Osteocyte (in vitro differentiated cells): ENCODE results near the gene EIF4A3. TPM values are rescaled to one million over a fixed set of nuclear protein-coding genes. Genes with fewer than 3 reads are reported as not detected.

Experiments used
- DNase-seq: peaks from one replicate; pipeline ENCODE4 v3.0.0; 2021; ENCODE audit warnings: mixed read lengths; ENCODE audit not compliant: unreplicated experiment; ENCODE audit errors: extremely low spot score
- H3K27ac Mint-ChIP-seq: one replicate; pipeline ENCODE4 v1.8.0; 2021; ENCODE audit warnings: mild to moderate bottlenecking, mixed read lengths; ENCODE audit not compliant: unreplicated experiment
- H3K27me3 Mint-ChIP-seq: one replicate; pipeline ENCODE4 v1.8.0; 2021; ENCODE audit warnings: mixed read lengths; ENCODE audit not compliant: unreplicated experiment
- H3K36me3 Mint-ChIP-seq: one replicate; pipeline ENCODE4 v1.8.0; 2021; ENCODE audit warnings: mixed read lengths; ENCODE audit not compliant: unreplicated experiment
- H3K4me1 Mint-ChIP-seq: one replicate; pipeline ENCODE4 v1.8.0; 2021; ENCODE audit warnings: mixed read lengths; ENCODE audit not compliant: unreplicated experiment
- H3K4me3 Mint-ChIP-seq: one replicate; pipeline ENCODE4 v1.8.0; 2021; ENCODE audit warnings: mild to moderate bottlenecking, moderate library complexity, mixed read lengths; ENCODE audit not compliant: unreplicated experiment
- H3K9me3 Mint-ChIP-seq: one replicate; pipeline ENCODE4 v1.8.0; 2021; ENCODE audit warnings: mixed read lengths; ENCODE audit not compliant: unreplicated experiment
- total RNA-seq: library from RNA; stranded (reverse); gene quantifications from 2 replicates; pipeline ENCODE4 v1.2.1, GENCODE V29; 2021
- TF ChIP-seq, protein P1 (sequence below): fragments of 200-600 bp; sonication (generic); IDR thresholded peaks from 2 replicates; pipeline ENCODE4 v1.5.0; 2021; ENCODE audit warnings: antibody characterized with exemption, mild to moderate bottlenecking, moderate library complexity

Gene EIF4A3
- total RNA-seq, 1 donor from 2014 or later: 85.7 TPM

DNA sequence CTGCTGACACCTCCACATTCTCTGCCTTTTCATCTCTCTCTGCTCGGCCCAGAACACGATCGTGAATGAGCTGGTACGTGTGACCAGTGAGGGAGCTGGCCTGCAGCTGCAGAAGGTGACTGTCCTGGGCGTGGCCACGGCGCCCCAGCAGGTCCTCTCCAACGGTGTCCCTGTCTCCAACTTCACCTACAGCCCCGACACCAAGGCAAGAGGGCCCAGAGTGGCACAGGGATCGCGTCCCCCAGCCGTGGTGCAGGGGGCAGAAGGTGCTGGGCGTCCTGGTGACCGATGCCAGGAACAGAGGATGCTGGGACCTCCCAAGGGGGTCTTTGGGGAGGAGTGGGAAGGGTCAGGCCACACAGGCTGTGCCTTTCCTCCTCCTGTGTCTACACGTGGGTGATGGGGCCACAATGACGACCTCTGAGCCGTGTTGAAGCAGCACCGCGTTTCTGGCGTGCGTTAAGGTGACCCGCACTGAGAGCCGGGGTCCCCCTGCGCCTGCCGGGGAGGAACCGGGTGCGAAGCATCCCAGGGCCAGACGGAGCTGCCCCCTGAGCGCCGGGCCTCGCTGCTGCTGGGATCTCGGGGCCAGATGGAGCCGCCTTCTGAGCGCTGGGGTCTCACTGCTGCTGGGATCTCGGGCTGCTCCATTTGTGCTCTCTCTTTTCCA lies 28.2 kb downstream of the EIF4A3 start:
- Mint-ChIP-seq H3K4me1 (no peaks in the 10 kb centered on the region), H3K4me3 (no peak overlapping the region), H3K9me3 (peaks cover 9% of the 10 kb centered on the region), H3K36me3 (peaks cover 6% of the 10 kb centered on the region), H3K27ac (no peak overlapping the region), H3K27me3 (peaks cover 11% of the 10 kb centered on the region)
- TF ChIP-seq, protein P1, sequence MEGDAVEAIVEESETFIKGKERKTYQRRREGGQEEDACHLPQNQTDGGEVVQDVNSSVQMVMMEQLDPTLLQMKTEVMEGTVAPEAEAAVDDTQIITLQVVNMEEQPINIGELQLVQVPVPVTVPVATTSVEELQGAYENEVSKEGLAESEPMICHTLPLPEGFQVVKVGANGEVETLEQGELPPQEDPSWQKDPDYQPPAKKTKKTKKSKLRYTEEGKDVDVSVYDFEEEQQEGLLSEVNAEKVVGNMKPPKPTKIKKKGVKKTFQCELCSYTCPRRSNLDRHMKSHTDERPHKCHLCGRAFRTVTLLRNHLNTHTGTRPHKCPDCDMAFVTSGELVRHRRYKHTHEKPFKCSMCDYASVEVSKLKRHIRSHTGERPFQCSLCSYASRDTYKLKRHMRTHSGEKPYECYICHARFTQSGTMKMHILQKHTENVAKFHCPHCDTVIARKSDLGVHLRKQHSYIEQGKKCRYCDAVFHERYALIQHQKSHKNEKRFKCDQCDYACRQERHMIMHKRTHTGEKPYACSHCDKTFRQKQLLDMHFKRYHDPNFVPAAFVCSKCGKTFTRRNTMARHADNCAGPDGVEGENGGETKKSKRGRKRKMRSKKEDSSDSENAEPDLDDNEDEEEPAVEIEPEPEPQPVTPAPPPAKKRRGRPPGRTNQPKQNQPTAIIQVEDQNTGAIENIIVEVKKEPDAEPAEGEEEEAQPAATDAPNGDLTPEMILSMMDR: no peak
- DNase-seq: no peak

DNA sequence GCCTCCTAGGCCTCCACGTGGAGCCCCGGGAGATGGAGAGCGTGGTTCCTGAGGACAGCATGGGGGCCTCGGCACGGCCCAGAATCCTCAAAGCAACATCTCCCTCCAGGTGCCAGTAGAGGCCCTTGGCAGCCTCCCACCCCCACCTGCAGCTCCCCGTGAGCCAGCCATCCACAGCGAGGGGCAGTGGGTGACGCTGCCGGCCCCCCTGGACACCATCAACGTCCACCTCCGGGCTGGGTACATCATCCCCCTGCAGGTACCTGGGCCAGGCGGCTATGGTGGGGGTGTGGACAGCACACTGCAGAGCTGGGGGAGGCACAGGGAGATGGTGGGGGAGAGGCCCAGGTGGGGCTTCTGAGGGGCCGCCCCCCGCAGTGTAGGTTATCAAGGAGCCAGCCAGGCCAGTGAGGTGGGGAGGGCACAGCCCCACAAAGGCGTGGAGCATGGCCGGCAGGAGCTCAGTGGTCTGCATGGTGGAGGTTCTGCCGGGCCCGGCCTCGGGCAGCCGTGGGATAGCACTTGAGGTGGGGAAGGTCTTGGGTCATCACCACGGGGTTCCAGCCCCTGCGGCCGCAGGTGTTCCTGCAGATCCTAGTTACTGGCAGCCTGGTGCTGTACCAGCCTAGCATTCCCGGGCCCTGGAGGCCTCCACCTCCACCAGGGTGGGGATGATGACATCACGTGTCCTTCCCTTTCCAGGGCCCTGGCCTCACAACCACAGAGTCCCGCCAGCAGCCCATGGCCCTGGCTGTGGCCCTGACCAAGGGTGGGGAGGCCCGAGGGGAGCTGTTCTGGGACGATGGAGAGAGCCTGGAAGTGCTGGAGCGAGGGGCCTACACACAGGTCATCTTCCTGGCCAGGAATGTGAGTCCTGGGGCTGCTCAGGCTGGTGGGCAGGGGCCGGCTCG lies 29.2 kb downstream of the EIF4A3 start:
- TF ChIP-seq, protein P1: no peak
- peaks cover 6% of the 10 kb centered on the region for H3K36me3 Mint-ChIP-seq
- peaks cover 9% of the 10 kb centered on the region for H3K9me3 Mint-ChIP-seq
- no peak overlapping the region for H3K4me3 Mint-ChIP-seq
- DNase-seq: no peak
- H3K27me3 Mint-ChIP-seq: peaks cover 11% of the 10 kb centered on the region
- H3K27ac Mint-ChIP-seq: no peak overlapping the region
- no peaks in the 10 kb centered on the region for H3K4me1 Mint-ChIP-seq

DNA sequence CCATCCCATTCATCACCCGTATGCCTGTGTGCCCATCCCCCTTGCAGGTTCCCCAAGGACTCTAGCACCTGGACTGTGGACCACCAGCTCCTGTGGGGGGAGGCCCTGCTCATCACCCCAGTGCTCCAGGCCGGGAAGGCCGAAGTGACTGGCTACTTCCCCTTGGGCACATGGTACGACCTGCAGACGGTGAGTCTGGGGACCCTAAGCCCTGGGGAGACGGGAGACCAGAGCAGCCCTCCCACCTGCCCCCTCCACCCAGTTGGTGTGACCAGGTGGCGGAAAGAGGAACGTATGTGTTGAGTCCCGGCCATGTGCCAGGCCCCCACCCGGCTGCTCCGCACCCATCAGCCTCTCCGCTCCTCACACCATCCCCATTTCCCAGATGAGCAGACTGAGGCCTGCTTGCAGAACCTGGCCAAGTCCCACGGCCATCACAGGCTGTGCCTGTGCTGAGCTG lies 30.0 kb downstream of the EIF4A3 start:
- Mint-ChIP-seq H3K27me3 (peaks cover 11% of the 10 kb centered on the region), H3K4me1 (no peaks in the 10 kb centered on the region), H3K9me3 (peaks cover 9% of the 10 kb centered on the region), H3K36me3 (peaks cover 6% of the 10 kb centered on the region), H3K4me3 (no peak overlapping the region), H3K27ac (no peak overlapping the region)
- no peak for DNase-seq
- TF ChIP-seq, protein P1: no peak

DNA sequence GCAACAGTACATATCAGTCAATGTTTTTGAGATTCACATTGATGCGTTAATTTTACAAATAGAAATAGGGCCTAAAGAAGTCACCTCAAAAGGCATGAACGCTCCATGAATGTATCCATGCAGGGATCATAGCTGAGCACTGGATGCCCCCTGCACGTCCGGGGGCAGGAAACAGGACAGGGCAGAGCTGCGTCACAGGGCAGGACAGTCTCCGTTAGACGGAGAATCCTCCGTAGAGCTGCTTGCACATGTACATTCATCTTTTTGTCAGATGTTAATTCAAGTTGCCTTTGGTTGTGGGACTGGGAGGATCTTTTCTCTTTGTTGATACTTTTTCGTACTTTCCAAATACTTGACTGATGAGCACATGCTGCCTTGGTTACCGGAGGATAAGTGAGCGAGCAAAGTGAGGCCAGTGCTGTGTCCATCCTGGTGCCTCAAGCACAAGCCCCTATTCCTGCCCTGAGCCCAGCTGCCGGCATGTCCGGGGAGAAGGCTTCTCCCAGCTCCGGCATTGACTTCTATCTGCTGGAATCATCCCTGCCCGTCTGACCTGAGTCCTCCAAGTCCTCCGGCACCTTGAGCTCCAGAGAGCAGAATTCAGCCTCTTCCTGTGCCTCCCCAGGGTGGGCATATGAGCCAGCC lies 30.5 kb downstream of the EIF4A3 start:
- Mint-ChIP-seq H3K9me3 (peaks cover 9% of the 10 kb centered on the region), H3K4me1 (no peaks in the 10 kb centered on the region), H3K27ac (no peak overlapping the region), H3K4me3 (no peak overlapping the region), H3K36me3 (peaks cover 6% of the 10 kb centered on the region), H3K27me3 (peaks cover 11% of the 10 kb centered on the region)
- TF ChIP-seq, protein P1: no peak
- no peak for DNase-seq
